Gastrocnemius medialis (tissue), 4 donors: ENCODE results near the gene TMEM229B.

ENCODE experiments used
- POLR2A ChIP-seq, 2 donors: fragments of 450-650 bp; IDR thresholded peaks; one replicate each; pipeline ENCODE4 v1.6.1; 2017; ENCODE audit warnings: antibody characterized with exemption in 2 of 2, mild to moderate bottlenecking in 2 of 2, moderate library complexity in 2 of 2
- TF ChIP-seq, protein P1 (sequence below), 5 experiments: fragments of 450-650 bp in 3 of 5; fragments of 200-600 bp in 2 of 5; sonication (generic) in 2 of 5; IDR thresholded peaks in 4 of 5; conservative IDR thresholded peaks in 1 of 5; 1 replicate in 4 of 5; 2 replicates in 1 of 5; pipeline ENCODE4 v1.5.1; 2016 to 2019; ENCODE audit warnings: antibody characterized with exemption in 5 of 5, mild to moderate bottlenecking in 3 of 5, moderate library complexity in 3 of 5

DNA sequence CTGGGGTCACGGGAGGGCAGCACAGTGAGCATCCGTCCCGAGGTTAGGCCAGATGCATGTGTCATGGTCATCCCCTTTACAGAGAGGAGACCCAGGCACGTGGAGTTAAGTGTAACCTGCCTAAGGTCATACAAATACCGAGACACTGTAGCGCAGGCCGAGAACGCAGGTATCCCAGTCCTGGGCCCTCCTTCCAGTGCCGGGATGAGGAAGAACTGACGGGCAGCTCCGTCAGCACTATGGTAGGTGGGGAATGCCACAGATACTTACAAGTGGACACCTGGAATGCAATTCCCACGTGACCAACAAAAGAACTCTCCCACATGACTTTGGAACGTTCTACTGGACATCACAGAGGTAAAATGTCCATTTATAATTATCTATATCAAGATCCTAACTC is 8.7 kb upstream of the TMEM229B start:
- TF ChIP-seq, protein P1, sequence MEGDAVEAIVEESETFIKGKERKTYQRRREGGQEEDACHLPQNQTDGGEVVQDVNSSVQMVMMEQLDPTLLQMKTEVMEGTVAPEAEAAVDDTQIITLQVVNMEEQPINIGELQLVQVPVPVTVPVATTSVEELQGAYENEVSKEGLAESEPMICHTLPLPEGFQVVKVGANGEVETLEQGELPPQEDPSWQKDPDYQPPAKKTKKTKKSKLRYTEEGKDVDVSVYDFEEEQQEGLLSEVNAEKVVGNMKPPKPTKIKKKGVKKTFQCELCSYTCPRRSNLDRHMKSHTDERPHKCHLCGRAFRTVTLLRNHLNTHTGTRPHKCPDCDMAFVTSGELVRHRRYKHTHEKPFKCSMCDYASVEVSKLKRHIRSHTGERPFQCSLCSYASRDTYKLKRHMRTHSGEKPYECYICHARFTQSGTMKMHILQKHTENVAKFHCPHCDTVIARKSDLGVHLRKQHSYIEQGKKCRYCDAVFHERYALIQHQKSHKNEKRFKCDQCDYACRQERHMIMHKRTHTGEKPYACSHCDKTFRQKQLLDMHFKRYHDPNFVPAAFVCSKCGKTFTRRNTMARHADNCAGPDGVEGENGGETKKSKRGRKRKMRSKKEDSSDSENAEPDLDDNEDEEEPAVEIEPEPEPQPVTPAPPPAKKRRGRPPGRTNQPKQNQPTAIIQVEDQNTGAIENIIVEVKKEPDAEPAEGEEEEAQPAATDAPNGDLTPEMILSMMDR (IDR thresholded peaks at IDR 0.05 in 4 of 5, conservative IDR thresholded peaks at IDR 0.05 in 1 of 5) = no peak
- no peak for TF ChIP-seq POLR2A (IDR thresholded peaks at IDR 0.05)
